ENCODE data around the gene YWHAE. TPM values are rescaled to one million over a fixed set of nuclear protein-coding genes. Genes with fewer than 3 reads are reported as not detected.

The YWHAE gene
- total and polyA plus RNA-seq, 2 donors (not counting 1 experiment from before 2014, with no cell fraction given): 364 to 1,742 TPM

GRCh38 chr17:1422885-1423284, 22.9 kb upstream of the YWHAE start:
- TF ChIP-seq EZH2 (IDR thresholded peaks at IDR 0.05; ENCODE audit: low read length, missing control alignments): no peak
- Histone ChIP-seq H3K27ac (ENCODE audit: insufficient read depth, low read length) (peak overlapping the region; percentile 46), H3K9me3 (ENCODE audit: control insufficient read depth, insufficient read depth, low read depth, low read length) (no peaks in the 10 kb centered on the region), H3K36me3 (ENCODE audit: control insufficient read depth, insufficient read depth, low read length) (peaks cover 5% of the 10 kb centered on the region), H4K20me1 (ENCODE audit: control insufficient read depth, extremely low read depth, insufficient read depth, low read length) (no peaks in the 10 kb centered on the region), H3K9ac (ENCODE audit: insufficient read depth, low read length) (no peak overlapping the region), H2AFZ (ENCODE audit: low read length) (no peak overlapping the region), H3K27me3 (ENCODE audit: control insufficient read depth, insufficient read depth, low read length) (no peaks in the 10 kb centered on the region), H3K4me3 (replicated peaks in 1 of 4; ENCODE audit: control extremely low read depth in 1 of 4, insufficient read depth in 1 of 4, low read depth in 3 of 4, low read length in 4 of 4) (no peak overlapping the region), H3K4me2 (ENCODE audit: extremely low read depth, insufficient read depth, low read length) (peak overlapping the region; percentile 74), H3K79me2 (ENCODE audit: control insufficient read depth, insufficient read depth, low read length) (peaks cover 38% of the 10 kb centered on the region), H3K4me1 (ENCODE audit: control insufficient read depth, extremely low read depth, insufficient read depth, low read length) (peaks cover 12% of the 10 kb centered on the region)
- DNase-seq (ENCODE audit: low read depth in 2 of 2): peak; percentile 96 to 97

GRCh38 chr17:1421470-1421869, 21.4 kb upstream of the YWHAE start:
- Histone ChIP-seq H4K20me1 (ENCODE audit: control insufficient read depth, extremely low read depth, insufficient read depth, low read length) (no peaks in the 10 kb centered on the region), H3K9ac (ENCODE audit: insufficient read depth, low read length) (no peak overlapping the region)

DNA sequence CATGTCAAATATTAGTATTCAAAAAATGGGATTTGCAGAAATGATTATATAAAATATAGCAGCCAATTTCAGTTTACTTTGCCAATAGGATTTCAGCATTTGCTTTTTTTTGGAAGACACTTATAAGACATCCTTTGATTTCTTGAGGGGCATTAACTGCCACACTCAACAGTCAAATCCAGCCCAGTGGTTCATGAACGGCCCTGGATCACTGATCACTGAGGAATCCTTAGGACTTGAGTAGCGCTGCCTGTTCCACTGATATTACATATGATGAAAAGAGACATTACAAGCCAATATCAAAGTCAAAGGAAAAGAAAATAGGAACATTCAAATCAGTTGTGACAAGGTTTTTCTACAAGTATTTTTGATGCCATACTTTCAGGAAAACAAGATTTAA, 21.0 kb upstream of the YWHAE start:
- TF ChIP-seq, protein P1, sequence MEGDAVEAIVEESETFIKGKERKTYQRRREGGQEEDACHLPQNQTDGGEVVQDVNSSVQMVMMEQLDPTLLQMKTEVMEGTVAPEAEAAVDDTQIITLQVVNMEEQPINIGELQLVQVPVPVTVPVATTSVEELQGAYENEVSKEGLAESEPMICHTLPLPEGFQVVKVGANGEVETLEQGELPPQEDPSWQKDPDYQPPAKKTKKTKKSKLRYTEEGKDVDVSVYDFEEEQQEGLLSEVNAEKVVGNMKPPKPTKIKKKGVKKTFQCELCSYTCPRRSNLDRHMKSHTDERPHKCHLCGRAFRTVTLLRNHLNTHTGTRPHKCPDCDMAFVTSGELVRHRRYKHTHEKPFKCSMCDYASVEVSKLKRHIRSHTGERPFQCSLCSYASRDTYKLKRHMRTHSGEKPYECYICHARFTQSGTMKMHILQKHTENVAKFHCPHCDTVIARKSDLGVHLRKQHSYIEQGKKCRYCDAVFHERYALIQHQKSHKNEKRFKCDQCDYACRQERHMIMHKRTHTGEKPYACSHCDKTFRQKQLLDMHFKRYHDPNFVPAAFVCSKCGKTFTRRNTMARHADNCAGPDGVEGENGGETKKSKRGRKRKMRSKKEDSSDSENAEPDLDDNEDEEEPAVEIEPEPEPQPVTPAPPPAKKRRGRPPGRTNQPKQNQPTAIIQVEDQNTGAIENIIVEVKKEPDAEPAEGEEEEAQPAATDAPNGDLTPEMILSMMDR (conservative IDR thresholded peaks at IDR 0.05 in 1 of 2, IDR thresholded peaks at IDR 0.05 in 1 of 2; ENCODE audit: low read depth in 1 of 2, low read length in 2 of 2): no peak
- no peak for TF ChIP-seq EZH2 (IDR thresholded peaks at IDR 0.05; ENCODE audit: low read length, missing control alignments)
- no peak for DNase-seq (ENCODE audit: low read depth in 2 of 2)
- no peak overlapping the region for H2AFZ ChIP-seq (ENCODE audit: low read length)
- H3K4me3 ChIP-seq (replicated peaks in 1 of 4; ENCODE audit: control extremely low read depth in 1 of 4, insufficient read depth in 1 of 4, low read depth in 3 of 4, low read length in 4 of 4): no peak overlapping the region
- peaks cover 27% of the 10 kb centered on the region for H3K79me2 ChIP-seq (ENCODE audit: control insufficient read depth, insufficient read depth, low read length)
- H3K4me1 ChIP-seq (ENCODE audit: control insufficient read depth, extremely low read depth, insufficient read depth, low read length): peaks cover 12% of the 10 kb centered on the region
- no peaks in the 10 kb centered on the region for H3K27me3 ChIP-seq (ENCODE audit: control insufficient read depth, insufficient read depth, low read length)
- no peak overlapping the region for H3K4me2 ChIP-seq (ENCODE audit: extremely low read depth, insufficient read depth, low read length)
- no peak overlapping the region for H3K9ac ChIP-seq (ENCODE audit: insufficient read depth, low read length)
- H3K36me3 ChIP-seq (ENCODE audit: control insufficient read depth, insufficient read depth, low read length): peaks cover 4% of the 10 kb centered on the region
- H3K27ac ChIP-seq (ENCODE audit: insufficient read depth, low read length): no peak overlapping the region
- no peaks in the 10 kb centered on the region for H4K20me1 ChIP-seq (ENCODE audit: control insufficient read depth, extremely low read depth, insufficient read depth, low read length)
- H3K9me3 ChIP-seq (ENCODE audit: control insufficient read depth, insufficient read depth, low read depth, low read length): no peaks in the 10 kb centered on the region

More at GRCh38 chr17:1421470-1421869, 21.4 kb upstream of the YWHAE start:
- Histone ChIP-seq H3K79me2 (ENCODE audit: control insufficient read depth, insufficient read depth, low read length) (peaks cover 32% of the 10 kb centered on the region), H3K27ac (ENCODE audit: insufficient read depth, low read length) (no peak overlapping the region), H3K4me2 (ENCODE audit: extremely low read depth, insufficient read depth, low read length) (no peak overlapping the region), H3K9me3 (ENCODE audit: control insufficient read depth, insufficient read depth, low read depth, low read length) (no peaks in the 10 kb centered on the region), H3K4me3 (replicated peaks in 1 of 4; ENCODE audit: control extremely low read depth in 1 of 4, insufficient read depth in 1 of 4, low read depth in 3 of 4, low read length in 4 of 4) (no peak overlapping the region), H3K27me3 (ENCODE audit: control insufficient read depth, insufficient read depth, low read length) (no peaks in the 10 kb centered on the region), H3K36me3 (ENCODE audit: control insufficient read depth, insufficient read depth, low read length) (peaks cover 5% of the 10 kb centered on the region), H3K4me1 (ENCODE audit: control insufficient read depth, extremely low read depth, insufficient read depth, low read length) (peaks cover 12% of the 10 kb centered on the region), H2AFZ (ENCODE audit: low read length) (no peak overlapping the region)
- TF ChIP-seq EZH2 (IDR thresholded peaks at IDR 0.05; ENCODE audit: low read length, missing control alignments): no peak
- TF ChIP-seq, protein P1 (conservative IDR thresholded peaks at IDR 0.05 in 1 of 2, IDR thresholded peaks at IDR 0.05 in 1 of 2; ENCODE audit: low read depth in 1 of 2, low read length in 2 of 2): no peak
- no peak for DNase-seq (ENCODE audit: low read depth in 2 of 2)
